Sigmoid colon (tissue), 7 donors: ENCODE measurements around the gene TNFSF15. TPM values are rescaled to one million over a fixed set of nuclear protein-coding genes. Genes with fewer than 3 reads are reported as not detected.
A peak's percentile ranks its signal among the peaks of the same experiment; 100 is the strongest.

Experiments
- DNase-seq: peaks from one replicate; pipeline ENCODE4 v3.0.0-alpha.2; 2019
- H3K27ac ChIP-seq, 4 donors: fragments of 200-600 bp; sonication (generic); one replicate each; pipeline ENCODE4 v1.5.1; 2016 to 2019; ENCODE audit warnings: mild to moderate bottlenecking in 1 of 4
- H3K27me3 ChIP-seq, 3 donors: fragments of 200-600 bp; sonication (generic); one replicate each; pipeline ENCODE4 v1.5.1; 2019; ENCODE audit warnings: mild to moderate bottlenecking in 1 of 3
- H3K36me3 ChIP-seq, 4 donors: fragments of 200-600 bp; sonication (generic); one replicate each; pipeline ENCODE4 v1.5.1; 2016 to 2019
- H3K4me1 ChIP-seq, 4 donors: fragments of 200-600 bp; sonication (generic); one replicate each; pipeline ENCODE4 v1.5.1; 2017 to 2019
- H3K4me3 ChIP-seq, 4 donors: fragments of 200-600 bp; sonication (generic); one replicate each; pipeline ENCODE4 v1.5.1; 2017 to 2019; ENCODE audit warnings: mild to moderate bottlenecking in 2 of 4, moderate library complexity in 1 of 4
- H3K9me3 ChIP-seq, 4 donors: fragments of 200-600 bp in 3 of 4; sonication (generic) in 3 of 4; one replicate each; pipeline versions ENCODE4 v1.5.1 to v1.6.1; 2013 to 2019
- EP300 ChIP-seq, 4 donors: sonication (generic); formaldehyde crosslinking; IDR thresholded peaks; one replicate each; pipeline ENCODE4 v1.6.1; 2017; ENCODE audit warnings: antibody characterized with exemption in 4 of 4
- POLR2A ChIP-seq, 2 donors: fragments of 450-650 bp; IDR thresholded peaks; one replicate each; pipeline ENCODE4 v1.6.1; 2016; ENCODE audit warnings: antibody characterized with exemption in 2 of 2, mild to moderate bottlenecking in 2 of 2, moderate library complexity in 2 of 2
- POLR2AphosphoS5 ChIP-seq, 4 donors: sonication (generic); formaldehyde crosslinking; IDR thresholded peaks; one replicate each; pipeline ENCODE4 v1.6.1; 2017; ENCODE audit warnings: antibody characterized with exemption in 4 of 4
- WGBS, 2 donors: extraction: QIAGEN DNeasy Blood & Tissue Kit; methylation state at CpG; one replicate each; pipeline ENCODE4 v1.1.7; 2013; 5-methylcytosine and 5-hydroxymethylcytosine counted together
- intact Hi-C: fragments of 100-400 bp; cut with DNase I; formaldehyde crosslinking; loops from one replicate; pipeline ENCODE4 v1.15.1; 2023
- polyA plus RNA-seq, 3 donors: library from polyadenylated mRNA; stranded (reverse); fragments of 200-250 nt; gene quantifications; one replicate each; pipeline ENCODE4 v1.2.3, GENCODE V29; 2013
- total RNA-seq, 4 donors: library from RNA; depleted of rRNA; stranded (reverse); fragments of >200 nt; gene quantifications; one replicate each; pipeline ENCODE4 v1.1.0, GENCODE V29; 2016
- TF ChIP-seq, protein P1 (sequence below), 4 experiments: fragments of 450-650 bp in 3 of 4; fragments of 200-600 bp in 1 of 4; IDR thresholded peaks; one replicate each; pipeline ENCODE4 v1.5.1; 2016 to 2019; ENCODE audit warnings: antibody characterized with exemption in 4 of 4, mild to moderate bottlenecking in 3 of 4, moderate library complexity in 2 of 4
- donor health status: healthy with polysubstance abuse.
- donor health status: Bipolar disorder and iron deficiency.
- donor health status: healthy.

The TNFSF15 gene
- total and polyA plus RNA-seq, 7 donors, result 0.60 to 13.2 (median 2.3) TPM

DNA sequence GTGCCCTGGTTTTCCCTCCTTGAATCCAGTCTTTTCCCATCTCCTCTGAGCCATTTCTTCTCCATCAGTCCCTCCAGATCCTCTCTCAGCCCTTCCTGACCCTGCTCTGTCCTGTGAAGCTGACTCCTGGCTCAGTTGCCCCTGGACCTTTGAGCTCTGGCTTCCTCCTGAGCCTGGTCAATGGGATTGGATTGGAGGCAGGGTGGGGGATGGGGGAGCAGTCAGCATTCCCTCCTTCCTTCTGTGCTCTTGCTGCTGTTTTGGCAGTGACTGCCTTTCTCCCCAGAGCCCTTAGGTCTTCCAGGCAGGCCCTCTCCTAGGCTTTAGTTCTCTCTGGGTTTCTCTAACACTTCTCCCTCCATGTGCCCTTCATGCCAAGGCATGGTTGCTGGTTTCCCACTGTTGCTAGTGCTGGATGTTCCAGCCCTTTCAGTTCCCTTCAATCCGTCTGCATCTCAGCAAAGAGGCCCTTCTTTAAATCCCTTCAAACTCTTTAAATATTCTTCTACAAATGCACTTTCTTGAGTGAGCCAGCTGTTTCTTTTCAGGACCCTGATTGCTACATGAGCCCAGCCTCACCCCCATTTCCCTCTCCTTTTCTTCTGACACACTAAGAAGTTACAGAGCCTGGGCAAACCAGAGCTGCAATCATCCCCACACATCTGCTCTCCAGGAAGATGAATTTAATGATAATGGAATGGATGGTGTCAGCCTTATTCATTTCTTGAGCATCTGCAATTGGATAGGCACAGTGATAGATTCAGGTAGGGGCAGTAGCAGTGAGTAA, 2.2 kb downstream of the TNFSF15 start:
- Histone ChIP-seq H3K36me3 (no peaks in the 10 kb centered on the region), H3K9me3 (no peaks in the 10 kb centered on the region), H3K4me3 (peak overlapping the region in 3 of 4 donors; percentile 13 to 33 (median 28)), H3K4me1 (peaks cover 0 to 16% (median 12%) of the 10 kb centered on the region in 4 donors), H3K27me3 (no peaks in the 10 kb centered on the region), H3K27ac (peak overlapping the region in 2 of 4 donors; percentile 4 to 20)
- intact Hi-C loops, result no loop called here
- DNase-seq, result no peak
- TF ChIP-seq POLR2AphosphoS5 (IDR thresholded peaks at IDR 0.05) (no peak), POLR2A (IDR thresholded peaks at IDR 0.05) (no peak), EP300 (IDR thresholded peaks at IDR 0.05) (no peak)
- TF ChIP-seq, protein P1, sequence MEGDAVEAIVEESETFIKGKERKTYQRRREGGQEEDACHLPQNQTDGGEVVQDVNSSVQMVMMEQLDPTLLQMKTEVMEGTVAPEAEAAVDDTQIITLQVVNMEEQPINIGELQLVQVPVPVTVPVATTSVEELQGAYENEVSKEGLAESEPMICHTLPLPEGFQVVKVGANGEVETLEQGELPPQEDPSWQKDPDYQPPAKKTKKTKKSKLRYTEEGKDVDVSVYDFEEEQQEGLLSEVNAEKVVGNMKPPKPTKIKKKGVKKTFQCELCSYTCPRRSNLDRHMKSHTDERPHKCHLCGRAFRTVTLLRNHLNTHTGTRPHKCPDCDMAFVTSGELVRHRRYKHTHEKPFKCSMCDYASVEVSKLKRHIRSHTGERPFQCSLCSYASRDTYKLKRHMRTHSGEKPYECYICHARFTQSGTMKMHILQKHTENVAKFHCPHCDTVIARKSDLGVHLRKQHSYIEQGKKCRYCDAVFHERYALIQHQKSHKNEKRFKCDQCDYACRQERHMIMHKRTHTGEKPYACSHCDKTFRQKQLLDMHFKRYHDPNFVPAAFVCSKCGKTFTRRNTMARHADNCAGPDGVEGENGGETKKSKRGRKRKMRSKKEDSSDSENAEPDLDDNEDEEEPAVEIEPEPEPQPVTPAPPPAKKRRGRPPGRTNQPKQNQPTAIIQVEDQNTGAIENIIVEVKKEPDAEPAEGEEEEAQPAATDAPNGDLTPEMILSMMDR (IDR thresholded peaks at IDR 0.05), result no peak
- 78 to 80% methylated on average over 1 of the region's 1 CpG for WGBS, 2 donors

DNA sequence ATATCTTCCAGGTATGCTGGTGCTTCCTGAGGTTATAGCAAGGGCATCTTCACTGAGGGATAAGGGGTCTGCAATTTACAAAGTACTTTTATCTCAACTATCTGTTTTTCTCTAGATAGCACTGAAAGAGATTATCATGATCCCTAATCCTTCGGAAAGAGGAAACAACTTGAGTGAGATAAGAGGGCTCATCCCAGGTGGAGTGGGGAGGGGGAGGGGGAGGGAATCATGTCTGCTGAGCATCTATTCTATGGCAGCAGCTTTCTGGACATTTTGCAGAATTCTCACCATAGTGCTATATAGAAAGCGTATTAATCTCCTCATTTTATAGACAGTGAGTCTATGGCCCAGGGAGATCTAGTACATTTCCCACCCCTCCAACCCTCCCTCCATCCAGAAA, 5.9 kb downstream of the TNFSF15 start:
- WGBS, 2 donors, result 68 to 85% methylated on average over 2 of the region's 2 CpGs
- DNase-seq, result no peak
- Histone ChIP-seq H3K4me1 (no peaks in the 10 kb centered on the region), H3K9me3 (no peaks in the 10 kb centered on the region), H3K27me3 (no peaks in the 10 kb centered on the region), H3K27ac (no peak overlapping the region), H3K4me3 (no peak overlapping the region), H3K36me3 (no peaks in the 10 kb centered on the region)
- intact Hi-C loops, result no loop called here
- TF ChIP-seq POLR2A (IDR thresholded peaks at IDR 0.05) (no peak), EP300 (IDR thresholded peaks at IDR 0.05) (no peak), POLR2AphosphoS5 (IDR thresholded peaks at IDR 0.05) (no peak)
- TF ChIP-seq, protein P1 (IDR thresholded peaks at IDR 0.05), result no peak

DNA sequence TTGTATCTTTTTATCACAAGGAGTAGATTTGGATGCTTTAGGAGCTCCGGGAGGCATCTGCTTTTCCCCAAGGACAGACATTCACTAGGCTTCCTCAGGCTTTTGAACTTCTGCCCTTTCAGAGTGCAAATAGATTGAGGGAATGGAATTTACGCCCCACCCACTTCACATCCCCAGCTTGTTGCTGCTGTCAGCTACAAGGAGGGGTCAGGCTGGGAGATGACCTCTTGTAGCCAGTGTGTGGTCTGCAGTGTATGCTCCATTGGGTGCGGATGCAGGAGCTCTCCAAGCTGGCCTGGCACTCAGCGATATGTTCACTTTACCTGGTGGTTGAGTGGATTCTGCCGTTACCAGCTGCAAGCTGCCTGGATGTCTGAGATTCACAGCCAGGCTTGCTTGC, 6.4 kb downstream of the TNFSF15 start:
- TF ChIP-seq EP300 (IDR thresholded peaks at IDR 0.05) (no peak), POLR2A (IDR thresholded peaks at IDR 0.05) (no peak), POLR2AphosphoS5 (IDR thresholded peaks at IDR 0.05) (no peak)
- TF ChIP-seq, protein P1 (IDR thresholded peaks at IDR 0.05), result no peak
- Histone ChIP-seq H3K36me3 (no peaks in the 10 kb centered on the region), H3K4me3 (no peak overlapping the region), H3K27me3 (no peaks in the 10 kb centered on the region), H3K9me3 (no peaks in the 10 kb centered on the region), H3K4me1 (no peaks in the 10 kb centered on the region), H3K27ac (no peak overlapping the region)
- no peak for DNase-seq
- intact Hi-C loops, result no loop called here
- WGBS, 2 donors, result 43 to 66% methylated on average over 5 of the region's 5 CpGs

DNA sequence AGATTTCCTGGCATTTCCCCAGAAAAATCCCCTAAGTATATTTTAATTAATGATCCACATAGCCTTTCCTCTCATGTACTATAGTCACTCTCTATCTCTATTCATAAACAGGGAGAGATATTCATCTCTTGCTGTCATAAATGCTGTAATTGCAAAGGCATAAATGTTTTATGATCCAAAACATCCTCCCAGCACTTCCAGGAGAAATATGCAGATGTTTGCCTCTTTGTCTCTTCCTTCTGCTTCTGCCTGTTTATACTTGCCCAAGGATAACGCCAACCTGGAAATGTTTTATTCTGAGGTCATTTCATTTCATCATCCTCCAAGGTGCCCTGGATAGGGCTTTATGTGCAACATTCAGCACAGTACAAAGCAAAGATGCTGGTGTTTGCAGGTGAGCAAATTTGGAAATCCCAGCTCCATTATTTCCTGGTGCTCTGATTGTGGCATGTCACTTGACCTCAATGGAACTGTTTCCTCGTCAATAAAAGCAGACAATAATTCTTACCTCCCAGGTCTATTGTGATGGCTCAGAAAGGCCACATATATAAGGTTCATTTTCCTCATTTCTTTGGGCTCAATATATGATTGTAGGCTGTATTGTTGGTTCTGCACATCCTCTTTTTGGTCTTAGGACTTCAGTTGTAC, 6.9 kb downstream of the TNFSF15 start:
- no peak overlapping the region for H3K4me3 ChIP-seq
- no peaks in the 10 kb centered on the region for H3K4me1 ChIP-seq
- no peaks in the 10 kb centered on the region for H3K36me3 ChIP-seq
- H3K27me3 ChIP-seq, result no peaks in the 10 kb centered on the region
- WGBS, 2 donors, result 14 to 60% methylated on average over 2 of the region's 2 CpGs
- no peak overlapping the region for H3K27ac ChIP-seq
- no peaks in the 10 kb centered on the region for H3K9me3 ChIP-seq
- intact Hi-C loops, result no loop called here
- no peak for DNase-seq
- TF ChIP-seq EP300 (IDR thresholded peaks at IDR 0.05) (no peak), POLR2AphosphoS5 (IDR thresholded peaks at IDR 0.05) (no peak), POLR2A (IDR thresholded peaks at IDR 0.05) (no peak)
- TF ChIP-seq, protein P1 (IDR thresholded peaks at IDR 0.05), result no peak
